Panc1 (cell line): ENCODE measurements around the gene MDFI. TPM values are rescaled to one million over a fixed set of nuclear protein-coding genes. Genes with fewer than 3 reads are reported as not detected.

ENCODE experiments used
- ATAC-seq: fragments of 200-7000 bp; cut with Tn5 transposase; 2 replicates; pipeline ENCODE4 v1.9.1; 2020; ENCODE audit warnings: mild to moderate bottlenecking, moderate library complexity
- BruUV-seq: library from RNA; stranded (reverse); fragments of 400-500 nt; replicated peaks from 2 replicates; lab custom pipeline; 2021; lab: Mats Ljungman, UMichigan
- CTCF ChIA-PET: fragments of 300-600 bp; sonication (Branson Sonifier 250); formaldehyde crosslinking; loops from one replicate; lab custom pipeline; 2022; ENCODE audit warnings: antibody characterized with exemption; lab: Charles Lee
- POLR2A ChIA-PET: fragments of 300-600 bp; sonication (Branson Sonifier 250); formaldehyde crosslinking; loops from one replicate; lab custom pipeline; 2022; ENCODE audit warnings: antibody characterized with exemption; lab: Charles Lee
- DNase-seq: peaks from one replicate; pipeline ENCODE4 v3.0.0-alpha.2; 2010; ENCODE audit warnings: low read depth, low spot score
- H3K27ac ChIP-seq: 2 replicates; pipeline ENCODE4 v1.5.1; 2011; ENCODE audit warnings: mild to moderate bottlenecking, low read length, inconsistent platforms
- H3K27me3 ChIP-seq: fragments of 200-500 bp; sonication (Bioruptor generic); 2 replicates; pipeline ENCODE4 v1.6.0; 2014; ENCODE audit warnings: low read length, inconsistent platforms; ENCODE audit not compliant: control insufficient read depth, insufficient read depth
- H3K36me3 ChIP-seq: fragments of 200-500 bp; sonication (Bioruptor generic); 2 replicates; pipeline ENCODE4 v1.5.1; 2014; ENCODE audit warnings: inconsistent platforms, mild to moderate bottlenecking, low read length, moderate library complexity; ENCODE audit not compliant: control insufficient read depth, insufficient read depth
- H3K4me1 ChIP-seq: 2 replicates; pipeline ENCODE4 v1.5.1; 2011; ENCODE audit warnings: inconsistent platforms, mild to moderate bottlenecking, low read length, moderate library complexity; ENCODE audit not compliant: control insufficient read depth, insufficient read depth
- H3K4me3 ChIP-seq, 2 experiments: 2 replicates each; pipeline ENCODE4 v1.5.1; 2011 to 2012; ENCODE audit warnings: low read depth in 2 of 2, low read length in 2 of 2, mild to moderate bottlenecking in 2 of 2, inconsistent platforms in 1 of 2, moderate library complexity in 1 of 2
- H3K9me3 ChIP-seq: fragments of 200-500 bp; sonication (Bioruptor generic); 2 replicates; pipeline ENCODE4 v1.5.1; 2014; ENCODE audit warnings: low read depth, mild to moderate bottlenecking, inconsistent platforms, low read length, moderate library complexity; ENCODE audit not compliant: control insufficient read depth, insufficient read depth
- CTCF ChIP-seq: fragments of 450-650 bp; IDR thresholded peaks from 2 replicates; pipeline ENCODE4 v1.5.1; 2017; ENCODE audit warnings: mild to moderate bottlenecking
- POLR2AphosphoS5 ChIP-seq: IDR thresholded peaks from 2 replicates; pipeline ENCODE4 v1.6.1; 2012; ENCODE audit warnings: mild to moderate bottlenecking, low read depth, low read length, moderate library complexity
- REST ChIP-seq, 2 experiments: IDR thresholded peaks; 2 replicates each; pipeline ENCODE4 v1.6.1; 2011 to 2012; ENCODE audit warnings: low read depth in 2 of 2, control low read depth in 1 of 2, low read length in 1 of 2, mild to moderate bottlenecking in 1 of 2, moderate library complexity in 1 of 2; ENCODE audit not compliant: insufficient read depth in 1 of 2
- SIN3A ChIP-seq: IDR thresholded peaks from 2 replicates; pipeline ENCODE4 v1.6.1; 2012; ENCODE audit warnings: low read depth, mild to moderate bottlenecking, low read length, moderate library complexity, borderline replicate concordance; ENCODE audit not compliant: insufficient read depth
- TCF7L2 ChIP-seq: IDR thresholded peaks from 2 replicates; pipeline ENCODE4 v1.6.1; 2011; ENCODE audit warnings: mild to moderate bottlenecking, low read depth, low read length, inconsistent platforms
- in situ Hi-C: cut with HindIII; loops from 2 replicates; pipeline ENCODE4 v1.10.0; 2016; ENCODE audit warnings: low sequenced_read_pairs, low pct_unique_long_range_greater_than_20kb
- intact Hi-C: fragments of 100-400 bp; cut with micrococcal nuclease; formaldehyde crosslinking; loops from one replicate; pipeline ENCODE4 v1.10.0; 2022; ENCODE audit not compliant: unreplicated experiment
- total RNA-seq: library from RNA; stranded (reverse); gene quantifications from one replicate; pipeline ENCODE4 v1.2.1, GENCODE V29; 2021; ENCODE audit not compliant: unreplicated experiment

The MDFI gene
- total RNA-seq, 1 experiment from 2014 or later = 0.54 TPM

GRCh38 chr6:41635365-41635764 is 2.9 kb upstream of the MDFI start:
- CTCF ChIA-PET = no interaction called here
- no TSS peak for BruUV-seq
- H3K27ac ChIP-seq = no peak overlapping the region
- TF ChIP-seq SIN3A (no peak), REST (IDR thresholded peaks at IDR 0.05; ENCODE audit: insufficient read depth in 1 of 2, low read depth in 2 of 2, low read length in 1 of 2) (no peak), CTCF (no peak), TCF7L2 (no peak), POLR2AphosphoS5 (no peak)
- no peak overlapping the region for H3K4me3 ChIP-seq
- no peak for ATAC-seq
- POLR2A ChIA-PET = no interaction called here
- no peaks in the 10 kb centered on the region; the same call in none of the 2 replicates for H3K27me3 ChIP-seq
- H3K36me3 ChIP-seq = peaks cover 3% of the 10 kb centered on the region; the same call in 1 of the 2 replicates
- no peak for DNase-seq
- in situ Hi-C loops = no loop called here
- intact Hi-C loops = no loop called here
- no peaks in the 10 kb centered on the region for H3K9me3 ChIP-seq
- H3K4me1 ChIP-seq = no peaks in the 10 kb centered on the region

- no peaks in the 10 kb centered on the region for H3K9me3 ChIP-seq
- ChIA-PET CTCF (no interaction called here), POLR2A (no interaction called here)
- H3K4me1 ChIP-seq = no peaks in the 10 kb centered on the region
- H3K36me3 ChIP-seq = peaks cover 3% of the 10 kb centered on the region; the same call in 1 of the 2 replicates
- intact Hi-C loops = no loop called here
- in situ Hi-C loops = no loop called here
- H3K27me3 ChIP-seq = no peaks in the 10 kb centered on the region; the same call in none of the 2 replicates
- no TSS peak for BruUV-seq
- TF ChIP-seq TCF7L2 = no peak
- TF ChIP-seq POLR2AphosphoS5 = no peak
- TF ChIP-seq SIN3A = no peak
- no peak for TF ChIP-seq REST (IDR thresholded peaks at IDR 0.05; ENCODE audit: insufficient read depth in 1 of 2, low read depth in 2 of 2, low read length in 1 of 2)
- no peak for TF ChIP-seq CTCF
- ATAC-seq (peak; percentile 72), DNase-seq (no peak)
- no peak overlapping the region for H3K27ac ChIP-seq
- peak overlapping the region; percentile 8 to 33; a peak in 2 of 4 replicates for H3K4me3 ChIP-seq
These were observed 1.5 kb upstream of the MDFI start for GRCh38 chr6:41636833-41637193.
